CD14-positive monocyte (primary cell): ENCODE measurements around the gene TBL3. TPM values are rescaled to one million over a fixed set of nuclear protein-coding genes. Genes with fewer than 3 reads are reported as not detected.

ENCODE experiments used
- DNase-seq, 3 donors: peaks; one replicate each; pipeline ENCODE4 v3.0.0-alpha.2; 2011 to 2022
- H2AFZ ChIP-seq: 2 replicates; pipeline ENCODE4 v1.6.0; 2012; ENCODE audit warnings: mild to moderate bottlenecking, low read depth, low read length, inconsistent platforms; ENCODE audit not compliant: insufficient read depth, poor library complexity, severe bottlenecking
- H3K27ac ChIP-seq, 2 donors: 1 replicate in 1 of 2; 2 replicates in 1 of 2; pipeline ENCODE4 v1.5.1; 2012 to 2013; ENCODE audit warnings: low read length in 2 of 2, control low read depth in 1 of 2, inconsistent platforms in 1 of 2, low read depth in 1 of 2, mild to moderate bottlenecking in 1 of 2
- H3K27me3 ChIP-seq, 2 donors: one replicate each; pipeline versions ENCODE4 v1.6.0 to v1.6.1; 2011 to 2013; ENCODE audit warnings: low read length in 2 of 2; ENCODE audit not compliant: control insufficient read depth in 2 of 2, insufficient read depth in 2 of 2
- H3K36me3 ChIP-seq, 2 donors: replicated peaks in 1 of 2; 1 replicate in 1 of 2; 2 replicates in 1 of 2; pipeline versions ENCODE4 v1.5.1 to v1.6.1; 2012 to 2013; ENCODE audit warnings: low read length in 2 of 2, control low read depth in 1 of 2, inconsistent platforms in 1 of 2, mild to moderate bottlenecking in 1 of 2; ENCODE audit not compliant: insufficient read depth in 2 of 2, control insufficient read depth in 1 of 2
- H3K4me1 ChIP-seq, 2 donors: 1 replicate in 1 of 2; 2 replicates in 1 of 2; pipeline versions ENCODE4 v1.5.1 to v1.6.1; 2012 to 2013; ENCODE audit warnings: low read length in 2 of 2, control low read depth in 1 of 2, inconsistent platforms in 1 of 2, mild to moderate bottlenecking in 1 of 2, moderate library complexity in 1 of 2; ENCODE audit not compliant: insufficient read depth in 2 of 2, control insufficient read depth in 1 of 2
- H3K4me2 ChIP-seq: replicated peaks from 2 replicates; pipeline ENCODE3; 2012; ENCODE audit warnings: low read length, moderate library complexity, mild to moderate bottlenecking; ENCODE audit not compliant: poor library complexity, severe bottlenecking; ENCODE audit errors: extremely low read depth
- H3K4me3 ChIP-seq, 3 experiments: fragments of 200-600 bp in 1 of 3; sonication (generic) in 1 of 3; replicated peaks in 1 of 3; 1 replicate in 2 of 3; 2 replicates in 1 of 3; pipeline ENCODE4 v1.5.1; 2011 to 2013; ENCODE audit warnings: low read length in 3 of 3, mild to moderate bottlenecking in 3 of 3, control low read depth in 2 of 3, low read depth in 2 of 3, inconsistent platforms in 1 of 3, moderate library complexity in 1 of 3
- H3K79me2 ChIP-seq: 2 replicates; pipeline ENCODE4 v1.6.0; 2012; ENCODE audit warnings: mild to moderate bottlenecking, control low read depth, inconsistent platforms, low read length, moderate library complexity; ENCODE audit not compliant: insufficient read depth
- H3K9ac ChIP-seq: 2 replicates; pipeline ENCODE4 v1.6.0; 2017; ENCODE audit warnings: low read length, mild to moderate bottlenecking; ENCODE audit not compliant: insufficient read depth, poor library complexity, severe bottlenecking
- H3K9me3 ChIP-seq, 2 donors: replicated peaks in 1 of 2; 1 replicate in 1 of 2; 2 replicates in 1 of 2; pipeline versions ENCODE4 v1.5.1 to v1.6.1; 2012 to 2013; ENCODE audit warnings: low read length in 2 of 2, control low read depth in 1 of 2; ENCODE audit not compliant: control insufficient read depth in 1 of 2, insufficient read depth in 1 of 2
- H4K20me1 ChIP-seq: 2 replicates; pipeline ENCODE4 v1.6.0; 2012; ENCODE audit warnings: mild to moderate bottlenecking, low read length, control low read depth, moderate library complexity; ENCODE audit not compliant: insufficient read depth
- H3K27ac Mint-ChIP-seq, 7 donors: one replicate each; pipeline ENCODE4 v1.8.0; 2020; ENCODE audit warnings: mild to moderate bottlenecking in 7 of 7, mixed read lengths in 7 of 7, moderate library complexity in 6 of 7, inconsistent platforms in 2 of 7
- H3K27me3 Mint-ChIP-seq, 3 donors: one replicate each; pipeline ENCODE4 v1.8.0; 2021 to 2022; ENCODE audit warnings: low read depth in 3 of 3, mild to moderate bottlenecking in 3 of 3, mixed read lengths in 3 of 3, moderate library complexity in 3 of 3, inconsistent platforms in 1 of 3
- H3K36me3 Mint-ChIP-seq, 2 donors: one replicate each; pipeline ENCODE4 v1.8.0; 2020; ENCODE audit warnings: mixed read lengths in 2 of 2, inconsistent platforms in 1 of 2, mild to moderate bottlenecking in 1 of 2
- H3K4me1 Mint-ChIP-seq: one replicate; pipeline ENCODE4 v1.8.0; 2020; ENCODE audit warnings: mild to moderate bottlenecking, mixed read lengths
- H3K4me3 Mint-ChIP-seq, 2 donors: one replicate each; pipeline ENCODE4 v1.8.0; 2020; ENCODE audit warnings: mild to moderate bottlenecking in 2 of 2, mixed read lengths in 2 of 2, moderate library complexity in 1 of 2
- H3K9me3 Mint-ChIP-seq, 7 donors: one replicate each; pipeline ENCODE4 v1.8.0; 2020 to 2022; ENCODE audit warnings: mixed read lengths in 7 of 7, mild to moderate bottlenecking in 6 of 7, moderate library complexity in 6 of 7, inconsistent platforms in 2 of 7
- CTCF ChIP-seq: fragments of 200-600 bp; IDR thresholded peaks from one replicate; pipeline ENCODE4 v1.8.0; 2022; ENCODE audit warnings: antibody characterized with exemption, mild to moderate bottlenecking
- WGBS: methylation state at CpG from one replicate; pipeline ENCODE4 v1.1.5; 2013; ENCODE audit warnings: missing lambda C conversion rate; ENCODE audit not compliant: insufficient coverage; 5-methylcytosine and 5-hydroxymethylcytosine counted together
- intact Hi-C, 2 donors: fragments of 100-400 bp; cut with micrococcal nuclease; formaldehyde crosslinking; loops; one replicate each; pipeline versions ENCODE4 v1.15.0 to v1.15.1; 2023
- polyA plus RNA-seq, 3 donors: library from polyadenylated mRNA; depleted of rRNA in 1 of 3; unstranded in 2 of 3; stranded (reverse) in 1 of 3; fragments of 300-500 nt in 2 of 3; fragments of >200 nt in 1 of 3; fragmentation: Illumina TruSeq in 2 of 3; gene quantifications; 1 replicate in 2 of 3; 2 replicates in 1 of 3; pipeline ENCODE4 v1.2.3, GENCODE V29; 2012 to 2021

The TBL3 gene
- polyA plus RNA-seq, 3 donors, result 33.9 to 37.8 (median 36.0) TPM

DNA sequence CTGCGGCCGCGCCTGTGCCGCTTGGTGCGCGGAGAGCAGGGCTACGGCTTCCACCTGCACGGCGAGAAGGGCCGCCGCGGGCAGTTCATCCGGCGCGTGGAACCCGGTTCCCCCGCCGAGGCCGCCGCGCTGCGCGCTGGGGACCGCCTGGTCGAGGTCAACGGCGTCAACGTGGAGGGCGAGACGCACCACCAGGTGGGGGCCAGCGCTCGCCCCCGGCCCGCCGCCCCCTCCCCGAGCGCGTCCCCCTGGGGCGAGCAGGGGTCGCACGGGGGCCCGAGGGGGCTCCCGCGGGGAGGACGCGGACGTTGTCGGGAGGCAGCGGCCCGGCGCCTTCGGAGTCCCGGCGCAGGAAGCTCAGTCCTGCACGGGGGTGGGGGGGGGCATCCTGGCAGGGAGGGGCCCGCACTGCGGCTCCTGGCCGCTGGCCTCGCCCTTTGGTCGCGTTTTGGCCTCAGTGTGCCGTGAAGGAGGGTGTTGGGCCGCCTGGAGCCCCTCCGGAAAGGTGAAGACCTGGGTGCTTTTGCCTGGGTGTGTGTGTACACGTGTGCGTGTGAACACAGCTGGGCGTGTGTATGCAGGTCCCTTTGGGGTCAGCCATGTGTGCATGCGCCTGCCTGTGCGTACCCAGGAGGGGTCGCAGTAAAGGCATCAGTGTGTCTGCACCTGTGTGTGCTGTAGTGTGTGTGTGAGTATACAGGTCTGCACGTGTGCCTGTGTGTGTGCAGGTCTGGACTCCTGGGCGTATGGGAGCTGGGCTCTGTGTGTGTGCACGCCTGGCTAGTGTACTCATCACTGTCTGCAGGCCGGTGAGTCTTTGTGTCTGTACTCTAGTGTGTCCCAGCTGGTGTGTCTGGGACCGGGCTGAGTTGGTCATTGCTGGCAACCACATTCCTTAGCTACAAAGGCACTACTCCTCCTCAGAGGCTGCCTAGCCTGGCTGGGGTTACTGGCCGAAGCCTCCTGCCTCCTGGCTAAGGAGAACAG is 55.5 kb downstream of the TBL3 start:
- peaks cover 15 to 26% of the 10 kb centered on the region in 2 donors for H3K4me1 ChIP-seq
- Mint-ChIP-seq H3K36me3 (peaks cover 5 to 6% of the 10 kb centered on the region in 2 donors), H3K27ac (no peak overlapping the region), H3K4me1 (peaks cover 20% of the 10 kb centered on the region), H3K4me3 (peak overlapping the region; percentile 58 to 80), H3K27me3 (peaks cover 33 to 59% (median 48%) of the 10 kb centered on the region in 3 donors), H3K9me3 (peaks cover 0 to 7% (median 2%) of the 10 kb centered on the region in 7 donors)
- H3K9me3 ChIP-seq, result peaks cover 0 to 9% of the 10 kb centered on the region in 2 donors
- H2AFZ ChIP-seq, result peak overlapping the region; percentile 21
- H3K27ac ChIP-seq, result no peak overlapping the region
- no peak overlapping the region for H3K9ac ChIP-seq
- H3K36me3 ChIP-seq, result no peaks in the 10 kb centered on the region
- no peak for DNase-seq
- peaks cover 11 to 38% of the 10 kb centered on the region in 2 donors for H3K27me3 ChIP-seq
- no peak for TF ChIP-seq CTCF
- peak overlapping the region; percentile 71 for H3K4me2 ChIP-seq
- peak overlapping the region in 1 of 3 experiments; percentile 56 for H3K4me3 ChIP-seq
- H4K20me1 ChIP-seq, result no peaks in the 10 kb centered on the region
- 7% methylated on average over 74 of the region's 76 CpGs for WGBS
- intact Hi-C loops, result loop anchor here in 1 of 2 donors (5.0 kb wide), 1 partner anchor 120 kb away; the partner anchor contains the start of gene RAB26
- no peaks in the 10 kb centered on the region for H3K79me2 ChIP-seq

- Mint-ChIP-seq H3K4me1 (peaks cover 18% of the 10 kb centered on the region), H3K9me3 (peaks cover 0 to 7% (median 2%) of the 10 kb centered on the region in 7 donors), H3K36me3 (peaks cover 3% of the 10 kb centered on the region in 2 donors), H3K4me3 (peak overlapping the region in 1 of 2 donors; percentile 80), H3K27ac (no peak overlapping the region), H3K27me3 (peaks cover 30 to 62% (median 47%) of the 10 kb centered on the region in 3 donors)
- TF ChIP-seq CTCF, result no peak
- H4K20me1 ChIP-seq, result no peaks in the 10 kb centered on the region
- no peak for DNase-seq
- H3K4me1 ChIP-seq, result peaks cover 16 to 27% of the 10 kb centered on the region in 2 donors
- H3K79me2 ChIP-seq, result no peaks in the 10 kb centered on the region
- no peaks in the 10 kb centered on the region for H3K36me3 ChIP-seq
- intact Hi-C loops, result loop anchor here in 1 of 2 donors (5.0 kb wide), 1 partner anchor 119 kb away; the partner anchor contains the start of gene RAB26
- H3K4me3 ChIP-seq, result no peak overlapping the region
- H2AFZ ChIP-seq, result no peak overlapping the region
- no peak overlapping the region for H3K27ac ChIP-seq
- 90% methylated on average over 3 of the region's 3 CpGs for WGBS
- peaks cover 0 to 9% of the 10 kb centered on the region in 2 donors for H3K9me3 ChIP-seq
- peaks cover 11 to 42% of the 10 kb centered on the region in 2 donors for H3K27me3 ChIP-seq
- H3K4me2 ChIP-seq, result no peak overlapping the region
- H3K9ac ChIP-seq, result no peak overlapping the region
Observed at GRCh38 chr16:2028146-2028545, 56.3 kb downstream of the TBL3 start.
